HCT116 (cell line): ENCODE results near the gene MACROD1. TPM values are rescaled to one million over a fixed set of nuclear protein-coding genes. Genes with fewer than 3 reads are reported as not detected.

Experiments used
- ATAC-seq: fragments of 200-7000 bp; cut with Tn5 transposase; 2 replicates; pipeline ENCODE4 v1.9.1; 2020; ENCODE audit warnings: mild to moderate bottlenecking, moderate library complexity
- BruUV-seq: library from RNA; stranded (reverse); fragments of 400-500 nt; replicated peaks from 2 replicates; lab custom pipeline; 2021; lab: Mats Ljungman, UMichigan
- CTCF ChIA-PET: fragments of 300-600 bp; sonication (Branson Sonifier 250); formaldehyde crosslinking; loops from one replicate; lab custom pipeline; 2021; ENCODE audit warnings: antibody characterized with exemption; lab: Charles Lee
- POLR2A ChIA-PET: fragments of 300-600, 350-600 bp; sonication (Branson Sonifier 250); formaldehyde crosslinking; loops from one replicate; lab custom pipeline; 2021; ENCODE audit warnings: antibody characterized with exemption; lab: Charles Lee
- RAD21 ChIA-PET, 2 experiments: fragments of 300-600 bp; sonication (Branson Sonifier 250); formaldehyde crosslinking; loops; one replicate each; lab custom pipeline; 2023; ENCODE audit warnings: low total read pairs in 2 of 2; ENCODE audit not compliant: uncharacterized antibody in 2 of 2, unreplicated experiment in 2 of 2, low non-redundant PET in 1 of 2; lab: Charles Lee
- DNase-seq: peaks from one replicate; pipeline ENCODE4 v3.0.0-alpha.2; 2010; ENCODE audit warnings: low read depth, low spot score
- H2AFZ ChIP-seq: fragments of 200-600 bp; shearing (Covaris generic), sonication (generic); 2 replicates; pipeline ENCODE4 v1.6.1; 2017; ENCODE audit warnings: low read depth, mixed run types, mixed read lengths, antibody characterized with exemption, low read length; ENCODE audit not compliant: poor library complexity, severe bottlenecking
- H3K27ac ChIP-seq: 2 replicates; pipeline ENCODE4 v1.5.1; 2012; ENCODE audit warnings: low read depth, low read length
- H3K27me3 ChIP-seq: fragments of 200-600 bp; sonication (generic); 2 replicates; pipeline ENCODE4 v1.6.1; 2016; ENCODE audit warnings: mixed run types, low read length, mixed read lengths; ENCODE audit not compliant: insufficient read depth
- H3K36me3 ChIP-seq, 2 experiments: fragments of 200-500 bp in 1 of 2; fragments of 200-600 bp in 1 of 2; sonication (Bioruptor generic) in 1 of 2; sonication (generic) in 1 of 2; 2 replicates each; pipeline versions ENCODE4 v1.5.1 to v1.6.1; 2014 to 2016; ENCODE audit warnings: low read length in 2 of 2, inconsistent platforms in 1 of 2, mixed read lengths in 1 of 2, mixed run types in 1 of 2; ENCODE audit not compliant: insufficient read depth in 2 of 2, control insufficient read depth in 1 of 2
- H3K4me1 ChIP-seq, 2 experiments: fragments of 200-600 bp in 1 of 2; sonication (generic) in 1 of 2; 2 replicates each; pipeline versions ENCODE4 v1.5.1 to v1.6.1; 2012 to 2017; ENCODE audit warnings: low read length in 2 of 2, inconsistent platforms in 1 of 2, mild to moderate bottlenecking in 1 of 2, mixed read lengths in 1 of 2, mixed run types in 1 of 2, moderate library complexity in 1 of 2; ENCODE audit not compliant: insufficient read depth in 2 of 2, control insufficient read depth in 1 of 2
- H3K4me2 ChIP-seq: fragments of 200-600 bp; sonication (generic); 2 replicates; pipeline ENCODE4 v1.6.1; 2017; ENCODE audit warnings: mixed run types, low read length, mixed read lengths
- H3K4me3 ChIP-seq, 2 experiments: fragments of 200-600 bp in 1 of 2; sonication (generic) in 1 of 2; replicated peaks in 1 of 2; 2 replicates each; pipeline ENCODE4 v1.5.1; 2011 to 2016; ENCODE audit warnings: low read length in 2 of 2, control low read depth in 1 of 2, low read depth in 1 of 2, mild to moderate bottlenecking in 1 of 2, mixed read lengths in 1 of 2, mixed run types in 1 of 2
- H3K79me2 ChIP-seq: fragments of 200-600 bp; sonication (generic); 2 replicates; pipeline ENCODE4 v1.6.1; 2017; ENCODE audit warnings: mild to moderate bottlenecking, mixed run types, low read length, moderate library complexity, mixed read lengths; ENCODE audit not compliant: insufficient read depth
- H3K9ac ChIP-seq: fragments of 200-600 bp; sonication (generic); 2 replicates; pipeline ENCODE4 v1.6.1; 2016; ENCODE audit warnings: low read length, mixed read lengths
- H3K9me2 ChIP-seq: fragments of 200-600 bp; sonication (generic), shearing (Covaris generic); 2 replicates; pipeline ENCODE4 v1.6.1; 2017; ENCODE audit warnings: mixed run types, mild to moderate bottlenecking, moderate library complexity; ENCODE audit not compliant: insufficient read depth
- H3K9me3 ChIP-seq, 2 experiments: fragments of 200-500 bp in 1 of 2; fragments of 200-600 bp in 1 of 2; sonication (Bioruptor generic) in 1 of 2; sonication (generic) in 1 of 2; 2 replicates each; pipeline ENCODE4 v1.6.1; 2014 to 2017; ENCODE audit warnings: low read length in 2 of 2, mixed read lengths in 2 of 2, inconsistent platforms in 1 of 2, low read depth in 1 of 2, mild to moderate bottlenecking in 1 of 2, mixed run types in 1 of 2, moderate library complexity in 1 of 2; ENCODE audit not compliant: control insufficient read depth in 1 of 2, insufficient read depth in 1 of 2
- H4K20me1 ChIP-seq: fragments of 200-600 bp; sonication (generic), shearing (Covaris generic); 2 replicates; pipeline ENCODE4 v1.6.1; 2017; ENCODE audit warnings: mixed run types, mild to moderate bottlenecking, moderate library complexity; ENCODE audit not compliant: insufficient read depth
- CBX3 ChIP-seq: IDR thresholded peaks from 2 replicates; pipeline ENCODE4 v1.6.1; 2012; ENCODE audit warnings: low read depth
- EGR1 ChIP-seq: IDR thresholded peaks from 2 replicates; pipeline ENCODE4 v1.6.1; 2012; ENCODE audit warnings: low read depth
- ELF1 ChIP-seq: IDR thresholded peaks from 2 replicates; pipeline ENCODE4 v1.6.1; 2012; ENCODE audit warnings: low read depth, borderline replicate concordance
- EZH2 ChIP-seq: fragments of 200-600 bp; sonication (generic); IDR thresholded peaks from 2 replicates; pipeline ENCODE4 v1.6.1; 2017; ENCODE audit warnings: antibody characterized with exemption, mixed run types
- JUND ChIP-seq: IDR thresholded peaks from 2 replicates; pipeline ENCODE4 v1.6.1; 2012
- POLR2AphosphoS5 ChIP-seq: IDR thresholded peaks from 2 replicates; pipeline ENCODE4 v1.6.1; 2011; ENCODE audit warnings: mild to moderate bottlenecking, low read depth, low read length, moderate library complexity
- REST ChIP-seq: IDR thresholded peaks from 2 replicates; pipeline ENCODE4 v1.6.1; 2012; ENCODE audit warnings: low read depth
- SIN3A ChIP-seq: IDR thresholded peaks from 2 replicates; pipeline ENCODE4 v1.6.1; 2012; ENCODE audit warnings: low read depth
- SP1 ChIP-seq: IDR thresholded peaks from 2 replicates; pipeline ENCODE4 v1.6.1; 2012; ENCODE audit warnings: low read depth
- TCF7L2 ChIP-seq: IDR thresholded peaks from 2 replicates; pipeline ENCODE4 v1.7.0; 2011; ENCODE audit warnings: borderline replicate concordance, inconsistent platforms; ENCODE audit not compliant: insufficient read depth, insufficient read length; ENCODE audit errors: extremely low read depth
- YY1 ChIP-seq: IDR thresholded peaks from 2 replicates; pipeline ENCODE4 v1.6.1; 2011; ENCODE audit warnings: low read length, low read depth, moderate library complexity, mild to moderate bottlenecking; ENCODE audit not compliant: insufficient replicate concordance; ENCODE audit errors: extremely low read depth
- ZBTB33 ChIP-seq: IDR thresholded peaks from 2 replicates; pipeline ENCODE4 v1.6.1; 2011; ENCODE audit warnings: mild to moderate bottlenecking, low read length, moderate library complexity; ENCODE audit not compliant: insufficient replicate concordance; ENCODE audit errors: extremely low read depth
- ZFX ChIP-seq: fragments of 450-650 bp; IDR thresholded peaks from 2 replicates; pipeline ENCODE4 v1.6.1; 2017
- ZNF274 ChIP-seq: fragments of 200-500 bp; sonication (Bioruptor generic); IDR thresholded peaks from 2 replicates; pipeline ENCODE4 v1.6.1; 2014; ENCODE audit warnings: mild to moderate bottlenecking, low read depth, low read length, inconsistent platforms
- intact Hi-C: fragments of 100-400 bp; cut with micrococcal nuclease; formaldehyde crosslinking; loops from 2 replicates; pipeline ENCODE4 v1.10.0; 2022
- total RNA-seq: library from RNA; stranded (reverse); gene quantifications from one replicate; pipeline ENCODE4 v1.2.1, GENCODE V29; 2021; ENCODE audit not compliant: unreplicated experiment
- TF ChIP-seq, protein P1 (sequence below): IDR thresholded peaks from 2 replicates; pipeline ENCODE4 v1.6.1; 2012

MACROD1 gene
- total RNA-seq, 1 experiment from 2014 or later = 61.1 TPM

- no peaks in the 10 kb centered on the region for H3K36me3 ChIP-seq
- intact Hi-C loops = no loop called here
- TF ChIP-seq TCF7L2 (no peak), YY1 (no peak), ZNF274 (no peak), EGR1 (no peak)
- H2AFZ ChIP-seq = no peak overlapping the region
- BruUV-seq = no TSS peak
- ChIA-PET POLR2A (no interaction called here), RAD21 (no interaction called here), CTCF (no interaction called here)
- H3K4me1 ChIP-seq = no peaks in the 10 kb centered on the region
- no peaks in the 10 kb centered on the region for H4K20me1 ChIP-seq
- DNase-seq (no peak), ATAC-seq (no peak)
- H3K9me2 ChIP-seq = no peaks in the 10 kb centered on the region
- H3K4me2 ChIP-seq = no peak overlapping the region
- H3K27me3 ChIP-seq = no peaks in the 10 kb centered on the region
- no peak overlapping the region for H3K9ac ChIP-seq
- no peak overlapping the region for H3K27ac ChIP-seq
- H3K4me3 ChIP-seq = no peak overlapping the region
- no peaks in the 10 kb centered on the region for H3K9me3 ChIP-seq
- H3K79me2 ChIP-seq = no peaks in the 10 kb centered on the region
Observed at GRCh38 chr11:64135711-64136110, 30.2 kb downstream of the MACROD1 start.

DNA sequence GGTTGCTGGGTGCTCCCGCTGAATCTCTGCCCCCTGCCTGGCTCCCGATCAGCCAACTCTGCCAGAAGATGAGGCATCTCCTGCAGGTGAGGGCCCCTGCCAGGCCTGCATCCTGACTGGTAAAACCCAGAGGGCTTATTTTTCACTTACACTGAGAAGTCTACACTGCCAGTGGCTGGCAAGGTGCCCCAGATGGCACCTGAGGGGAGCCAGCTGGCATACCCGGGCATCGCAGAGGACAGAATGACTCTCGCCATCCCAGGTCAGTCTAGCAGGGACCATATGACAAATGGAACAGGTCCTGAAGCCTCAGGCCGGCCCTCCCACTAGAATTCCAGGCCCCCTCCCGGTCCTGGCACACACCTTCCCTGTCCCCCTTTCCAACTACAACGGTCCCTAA is 30.9 kb downstream of the MACROD1 start:
- Histone ChIP-seq H3K27me3 (no peaks in the 10 kb centered on the region), H2AFZ (no peak overlapping the region), H3K4me3 (no peak overlapping the region), H3K9ac (no peak overlapping the region), H4K20me1 (no peaks in the 10 kb centered on the region), H3K4me2 (no peak overlapping the region), H3K36me3 (no peaks in the 10 kb centered on the region), H3K79me2 (no peaks in the 10 kb centered on the region), H3K27ac (no peak overlapping the region), H3K9me3 (no peaks in the 10 kb centered on the region), H3K9me2 (no peaks in the 10 kb centered on the region), H3K4me1 (no peaks in the 10 kb centered on the region)
- CTCF ChIA-PET = no interaction called here
- RAD21 ChIA-PET = no interaction called here
- POLR2A ChIA-PET = no interaction called here
- ATAC-seq (no peak), DNase-seq (no peak)
- intact Hi-C loops = no loop called here
- BruUV-seq = no TSS peak
- TF ChIP-seq ELF1 (no peak), EGR1 (no peak), YY1 (no peak), SIN3A (no peak), REST (no peak), CBX3 (no peak), POLR2AphosphoS5 (no peak), JUND (no peak), SP1 (no peak), ZBTB33 (no peak), ZFX (no peak), EZH2 (no peak), TCF7L2 (no peak)
- TF ChIP-seq, protein P1, sequence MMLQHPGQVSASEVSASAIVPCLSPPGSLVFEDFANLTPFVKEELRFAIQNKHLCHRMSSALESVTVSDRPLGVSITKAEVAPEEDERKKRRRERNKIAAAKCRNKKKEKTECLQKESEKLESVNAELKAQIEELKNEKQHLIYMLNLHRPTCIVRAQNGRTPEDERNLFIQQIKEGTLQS = no peak
